Caco-2 (cell line): ENCODE data around the gene DBP. TPM values are rescaled to one million over a fixed set of nuclear protein-coding genes. Genes with fewer than 3 reads are reported as not detected.
A peak's percentile ranks its signal among the peaks of the same experiment; 100 is the strongest.
"Not testable (repeated sequence)": the region's sequence is repeated elsewhere in the genome, so short reads cannot be mapped to it uniquely, and the experiment has no call there.

Experiments used
- BruUV-seq: library from RNA; stranded (reverse); fragments of 400-500 nt; replicated peaks from 2 replicates; lab custom pipeline; 2021; lab: Mats Ljungman, UMichigan
- CTCF ChIA-PET: fragments of 300-600 bp; sonication (Branson Sonifier 250); formaldehyde crosslinking; loops from one replicate; lab custom pipeline; 2022; ENCODE audit warnings: antibody characterized with exemption; lab: Charles Lee
- POLR2A ChIA-PET: fragments of 300-600 bp; sonication (Branson Sonifier 250); formaldehyde crosslinking; loops from one replicate; lab custom pipeline; 2022; ENCODE audit warnings: antibody characterized with exemption; lab: Charles Lee
- DNase-seq, 2 experiments: peaks; one replicate each; pipeline versions ENCODE4 v3.0.0 to v3.0.0-alpha.2; 2020 to 2022
- H3K27me3 ChIP-seq: replicated peaks from 2 replicates; pipeline ENCODE4 v1.6.0; 2011; ENCODE audit warnings: low read length; ENCODE audit not compliant: control insufficient read depth, insufficient read depth
- H3K36me3 ChIP-seq: 2 replicates; pipeline ENCODE4 v1.5.1; 2011; ENCODE audit warnings: low read length; ENCODE audit not compliant: control insufficient read depth, insufficient read depth
- H3K4me1 ChIP-seq: fragments of 250-450 bp; sonication (Bioruptor Pico); 2 replicates; pipeline ENCODE4 v1.5.1; 2020; ENCODE audit warnings: mild to moderate bottlenecking
- H3K4me3 ChIP-seq: 2 replicates; pipeline ENCODE4 v1.5.1; 2011; ENCODE audit warnings: low read depth, mild to moderate bottlenecking, control low read depth, low read length
- H3K9me3 ChIP-seq: fragments of 250-450 bp; sonication (Bioruptor Pico); 2 replicates; pipeline ENCODE4 v1.5.1; 2020; ENCODE audit warnings: mild to moderate bottlenecking, moderate library complexity
- H3K27ac Mint-ChIP-seq: one replicate; pipeline ENCODE4 v1.8.0; 2022; ENCODE audit warnings: mixed read lengths; ENCODE audit not compliant: unreplicated experiment
- H3K27me3 Mint-ChIP-seq: one replicate; pipeline ENCODE4 v1.8.0; 2022; ENCODE audit warnings: mixed read lengths; ENCODE audit not compliant: insufficient read depth, unreplicated experiment
- H3K36me3 Mint-ChIP-seq: one replicate; pipeline ENCODE4 v1.8.0; 2022; ENCODE audit warnings: mild to moderate bottlenecking, mixed read lengths; ENCODE audit not compliant: insufficient read depth, unreplicated experiment
- H3K4me1 Mint-ChIP-seq: one replicate; pipeline ENCODE4 v1.8.0; 2022; ENCODE audit warnings: low read depth, mixed read lengths; ENCODE audit not compliant: unreplicated experiment
- H3K4me3 Mint-ChIP-seq: one replicate; pipeline ENCODE4 v1.8.0; 2022; ENCODE audit warnings: mild to moderate bottlenecking, moderate library complexity, mixed read lengths; ENCODE audit not compliant: unreplicated experiment
- H3K9me3 Mint-ChIP-seq: one replicate; pipeline ENCODE4 v1.8.0; 2022; ENCODE audit warnings: mixed read lengths; ENCODE audit not compliant: unreplicated experiment
- CTCF ChIP-seq, 2 experiments: fragments of 200-600 bp in 1 of 2; IDR thresholded peaks; 1 replicate in 1 of 2; 2 replicates in 1 of 2; pipeline versions ENCODE4 v1.5.1 to v1.8.0; 2011 to 2022; ENCODE audit warnings: antibody characterized with exemption in 1 of 2, control low read depth in 1 of 2, inconsistent platforms in 1 of 2, low read depth in 1 of 2, low read length in 1 of 2, mild to moderate bottlenecking in 1 of 2, moderate library complexity in 1 of 2; ENCODE audit not compliant: insufficient read depth in 1 of 2, severe bottlenecking in 1 of 2, unreplicated experiment in 1 of 2
- intact Hi-C: fragments of 100-400 bp; cut with micrococcal nuclease; formaldehyde crosslinking; loops from one replicate; pipeline ENCODE4 v1.10.0; 2022; ENCODE audit not compliant: unreplicated experiment
- total RNA-seq: library from RNA; stranded (reverse); gene quantifications from 2 replicates; pipeline ENCODE4 v1.2.3, GENCODE V29; 2022

Gene DBP
- total RNA-seq, 1 experiment from 2014 or later, result 17.4 TPM

- H3K9me3 ChIP-seq, result no peaks in the 10 kb centered on the region
- ChIA-PET CTCF (no interaction called here), POLR2A (interaction anchor here (0.5 kb wide), 1 partner anchor 30 kb away, joined by 4 read pairs; no protein-coding TSS in a partner anchor)
- Mint-ChIP-seq H3K27me3 (no peaks in the 10 kb centered on the region), H3K36me3 (peaks cover 9% of the 10 kb centered on the region), H3K4me3 (no peak overlapping the region), H3K27ac (peak overlapping the region; percentile 40), H3K4me1 (peaks cover 5% of the 10 kb centered on the region), H3K9me3 (no peaks in the 10 kb centered on the region)
- no peaks in the 10 kb centered on the region for H3K27me3 ChIP-seq
- H3K4me1 ChIP-seq, result peaks cover 18% of the 10 kb centered on the region; the same call in 1 of the 2 replicates
- no TSS peak for BruUV-seq
- H3K4me3 ChIP-seq, result no peak overlapping the region
- intact Hi-C loops, result no loop called here
- H3K36me3 ChIP-seq, result no peaks in the 10 kb centered on the region
- TF ChIP-seq CTCF (IDR thresholded peaks at IDR 0.05; ENCODE audit: insufficient read depth in 1 of 2, low read depth in 1 of 2, low read length in 1 of 2, severe bottlenecking in 1 of 2, unreplicated experiment in 1 of 2), result no peak
- peak; percentile 75 to 83 for DNase-seq
Observed at GRCh38 chr19:48660852-48661710, 23.9 kb upstream of the DBP start.

- TF ChIP-seq CTCF (IDR thresholded peaks at IDR 0.05; ENCODE audit: insufficient read depth in 1 of 2, low read depth in 1 of 2, low read length in 1 of 2, severe bottlenecking in 1 of 2, unreplicated experiment in 1 of 2), result no peak
- no peaks in the 10 kb centered on the region for H3K27me3 Mint-ChIP-seq
- Histone ChIP-seq H3K36me3 (no peaks in the 10 kb centered on the region), H3K27me3 (no peaks in the 10 kb centered on the region), H3K9me3 (no peaks in the 10 kb centered on the region), H3K4me3 (no peak overlapping the region), H3K4me1 (peaks cover 10% of the 10 kb centered on the region; the same call in 1 of the 2 replicates)
- H3K4me1 Mint-ChIP-seq, result no peaks in the 10 kb centered on the region
- peak; percentile 65 to 67 for DNase-seq
- ChIA-PET CTCF (no interaction called here), POLR2A (no interaction called here)
- H3K9me3 Mint-ChIP-seq, result no peaks in the 10 kb centered on the region
- no peak overlapping the region for H3K27ac Mint-ChIP-seq
- no TSS peak for BruUV-seq
- intact Hi-C loops, result no loop called here
- no peak overlapping the region for H3K4me3 Mint-ChIP-seq
- peaks cover 9% of the 10 kb centered on the region for H3K36me3 Mint-ChIP-seq
Observed at GRCh38 chr19:48659768-48660167, 22.6 kb upstream of the DBP start.

- POLR2A ChIA-PET, result no interaction called here
- Mint-ChIP-seq H3K27ac (no peak overlapping the region), H3K4me1 (no peaks in the 10 kb centered on the region), H3K27me3 (no peaks in the 10 kb centered on the region), H3K9me3 (no peaks in the 10 kb centered on the region), H3K4me3 (no peak overlapping the region), H3K36me3 (peaks cover 9% of the 10 kb centered on the region)
- TF ChIP-seq CTCF (IDR thresholded peaks at IDR 0.05; ENCODE audit: insufficient read depth in 1 of 2, low read depth in 1 of 2, low read length in 1 of 2, severe bottlenecking in 1 of 2, unreplicated experiment in 1 of 2), result no peak
- H3K4me1 ChIP-seq, result peaks cover 10% of the 10 kb centered on the region; the same call in 1 of the 2 replicates
- intact Hi-C loops, result no loop called here
- H3K9me3 ChIP-seq, result no peaks in the 10 kb centered on the region
- DNase-seq, result no peak
- no peaks in the 10 kb centered on the region for H3K36me3 ChIP-seq
- no peak overlapping the region for H3K4me3 ChIP-seq
- CTCF ChIA-PET, result no interaction called here
- BruUV-seq, result no TSS peak
- no peaks in the 10 kb centered on the region for H3K27me3 ChIP-seq
Observed at GRCh38 chr19:48658483-48658882, 21.3 kb upstream of the DBP start.

GRCh38 chr19:48657828-48658227 lies 20.6 kb upstream of the DBP start:
- H3K4me1 ChIP-seq, result peaks cover 10% of the 10 kb centered on the region; the same call in 1 of the 2 replicates
- BruUV-seq, H3K27me3 ChIP-seq, H3K36me3 ChIP-seq, H3K4me3 Mint-ChIP-seq, intact Hi-C loops, H3K36me3 Mint-ChIP-seq, POLR2A ChIA-PET, H3K27me3 Mint-ChIP-seq, H3K4me1 Mint-ChIP-seq, H3K9me3 ChIP-seq, H3K27ac Mint-ChIP-seq, H3K4me3 ChIP-seq, H3K9me3 Mint-ChIP-seq, DNase-seq: not testable (repeated sequence)
- CTCF ChIA-PET, result interaction anchor here (0.6 kb wide), 1 partner anchor 1360 kb away, joined by 5 read pairs; no protein-coding TSS in a partner anchor
